Smooth muscle cell (in vitro differentiated cells): ENCODE measurements around the gene FPR3. TPM values are rescaled to one million over a fixed set of nuclear protein-coding genes. Genes with fewer than 3 reads are reported as not detected.
"Not testable (repeated sequence)": the region's sequence is repeated elsewhere in the genome, so short reads cannot be mapped to it uniquely, and the experiment has no call there.

Experiments used
- DNase-seq: peaks from one replicate; lab custom pipeline; 2025; ENCODE audit not compliant: unreplicated experiment; lab: John Stamatoyannopoulos, UW
- H2AFZ ChIP-seq: fragments of 200-600 bp; sonication (generic); 2 replicates; pipeline ENCODE4 v1.6.0; 2016; ENCODE audit warnings: antibody characterized with exemption, low read depth, mild to moderate bottlenecking
- H3F3A ChIP-seq: fragments of 200-600 bp; sonication (generic); 2 replicates; pipeline ENCODE4 v1.6.0; 2017; ENCODE audit warnings: antibody characterized with exemption, low read depth
- H3K27ac ChIP-seq: fragments of 200-600 bp; sonication (generic); 2 replicates; pipeline ENCODE4 v1.5.1; 2016; ENCODE audit warnings: low read depth, mild to moderate bottlenecking
- H3K27me3 ChIP-seq: fragments of 200-600 bp; sonication (generic); 2 replicates; pipeline ENCODE4 v1.6.1; 2016; ENCODE audit warnings: low read depth, mild to moderate bottlenecking
- H3K36me3 ChIP-seq: fragments of 200-600 bp; sonication (generic); 2 replicates; pipeline ENCODE4 v1.5.1; 2016; ENCODE audit warnings: low read depth
- H3K4me1 ChIP-seq: fragments of 200-600 bp; sonication (generic); 2 replicates; pipeline ENCODE4 v1.5.1; 2016; ENCODE audit warnings: low read depth
- H3K4me2 ChIP-seq: fragments of 200-600 bp; sonication (generic); 2 replicates; pipeline ENCODE4 v1.6.0; 2016; ENCODE audit warnings: mild to moderate bottlenecking
- H3K4me3 ChIP-seq: fragments of 200-600 bp; sonication (generic); 2 replicates; pipeline ENCODE4 v1.5.1; 2016; ENCODE audit warnings: mild to moderate bottlenecking
- H3K79me2 ChIP-seq: fragments of 200-600 bp; sonication (generic); 2 replicates; pipeline ENCODE4 v1.6.0; 2016; ENCODE audit warnings: low read depth, mild to moderate bottlenecking
- H3K9ac ChIP-seq: fragments of 200-600 bp; sonication (generic); 2 replicates; pipeline ENCODE4 v1.6.0; 2016; ENCODE audit warnings: low read depth
- H3K9me3 ChIP-seq: fragments of 200-600 bp; sonication (generic); replicated peaks from 2 replicates; pipeline ENCODE4 v1.5.1; 2016; ENCODE audit warnings: low read depth
- H4K20me1 ChIP-seq: fragments of 200-600 bp; sonication (generic); 2 replicates; pipeline ENCODE4 v1.6.0; 2016; ENCODE audit warnings: low read depth
- CTCF ChIP-seq: fragments of 200-600 bp; sonication (generic); IDR thresholded peaks from 2 replicates; pipeline ENCODE4 v1.5.1; 2017; ENCODE audit warnings: borderline replicate concordance, mild to moderate bottlenecking, antibody characterized with exemption; ENCODE audit not compliant: insufficient read depth, poor library complexity, severe bottlenecking
- WGBS: methylation state at CpG from one replicate; pipeline ENCODE4 v1.1.7; 2016; ENCODE audit warnings: low lambda C conversion rate; 5-methylcytosine and 5-hydroxymethylcytosine counted together
- polyA plus RNA-seq: library from polyadenylated mRNA; unstranded; fragments of >200 nt; fragmentation: Nextera tagmentation; extraction: Ambion mirVana; gene quantifications from 2 replicates; pipeline ENCODE4 v1.2.1, GENCODE V29; 2016
- total RNA-seq: library from RNA; depleted of rRNA; stranded (reverse); fragments of >200 nt; gene quantifications from 2 replicates; pipeline ENCODE4 v1.2.3, GENCODE V29; 2014

FPR3 gene
- total and polyA plus RNA-seq, 2 experiments from 2014 or later: not detected

GRCh38 chr19:51766461-51766860, 28.5 kb upstream of the FPR3 start:
- no peak overlapping the region for H3K27ac ChIP-seq
- no peak overlapping the region for H3K9ac ChIP-seq
- 75% methylated on average over 5 of the region's 5 CpGs for WGBS
- no peak overlapping the region for H3K4me2 ChIP-seq
- H3K36me3 ChIP-seq: no peaks in the 10 kb centered on the region
- no peak overlapping the region for H3K4me3 ChIP-seq
- no peaks in the 10 kb centered on the region for H3K27me3 ChIP-seq
- H2AFZ ChIP-seq: no peak overlapping the region
- TF ChIP-seq CTCF: no peak
- no peaks in the 10 kb centered on the region for H3F3A ChIP-seq
- DNase-seq: no peak
- no peaks in the 10 kb centered on the region for H3K4me1 ChIP-seq
- no peaks in the 10 kb centered on the region for H4K20me1 ChIP-seq
- H3K79me2 ChIP-seq: no peaks in the 10 kb centered on the region
- no peaks in the 10 kb centered on the region for H3K9me3 ChIP-seq

GRCh38 chr19:51771376-51772130, 23.4 kb upstream of the FPR3 start:
- Histone ChIP-seq H3K9ac (no peak overlapping the region), H3K27me3 (no peaks in the 10 kb centered on the region), H3K4me3 (no peak overlapping the region), H3K4me2 (no peak overlapping the region), H3F3A (no peaks in the 10 kb centered on the region), H4K20me1 (no peaks in the 10 kb centered on the region), H2AFZ (no peak overlapping the region), H3K27ac (no peak overlapping the region), H3K79me2 (no peaks in the 10 kb centered on the region), H3K4me1 (no peaks in the 10 kb centered on the region), H3K9me3 (no peaks in the 10 kb centered on the region), H3K36me3 (no peaks in the 10 kb centered on the region)
- WGBS: 79% methylated on average over 10 of the region's 10 CpGs
- no peak for DNase-seq
- TF ChIP-seq CTCF: no peak

GRCh38 chr19:51772977-51773376, 22.0 kb upstream of the FPR3 start:
- no peaks in the 10 kb centered on the region for H4K20me1 ChIP-seq
- no peaks in the 10 kb centered on the region for H3K36me3 ChIP-seq
- H3K27ac ChIP-seq: no peak overlapping the region
- H3F3A ChIP-seq: no peaks in the 10 kb centered on the region
- no peaks in the 10 kb centered on the region for H3K79me2 ChIP-seq
- DNase-seq: no peak
- no peak overlapping the region for H3K4me3 ChIP-seq
- no peaks in the 10 kb centered on the region for H3K27me3 ChIP-seq
- no peak overlapping the region for H2AFZ ChIP-seq
- no peak overlapping the region for H3K9ac ChIP-seq
- H3K4me1 ChIP-seq: no peaks in the 10 kb centered on the region
- no peaks in the 10 kb centered on the region for H3K9me3 ChIP-seq
- TF ChIP-seq CTCF: no peak
- WGBS: 60% methylated on average over 6 of the region's 6 CpGs
- H3K4me2 ChIP-seq: no peak overlapping the region

- H3K4me3 ChIP-seq, H3F3A ChIP-seq, H3K4me1 ChIP-seq, H3K27ac ChIP-seq, H3K27me3 ChIP-seq, H3K4me2 ChIP-seq, H4K20me1 ChIP-seq, H3K79me2 ChIP-seq, H3K9me3 ChIP-seq, DNase-seq, H3K36me3 ChIP-seq, H3K9ac ChIP-seq, H2AFZ ChIP-seq: not testable (repeated sequence)
- WGBS: 97% methylated on average over 1 of the region's 1 CpG
Observed at GRCh38 chr19:51776561-51776960, 18.4 kb upstream of the FPR3 start.
